Activated T-helper 1 cell treated with anti-CD3 and anti-CD28 coated beads, Interleukin-12 subunit alpha, Interleukin-12 subunit beta, Interleukin-2, Interleukin-4 antibody, amounts not matched to agents 30 ng/mL and 10 ng/mL and 1 ng/mL, durations not matched to agents 14 hours and 24 hours and 36 hours (primary cell): Measurements from ENCODE around the gene SCN8A. TPM values are rescaled to one million over a fixed set of nuclear protein-coding genes. Genes with fewer than 3 reads are reported as not detected.
"Not testable (repeated sequence)": the region's sequence is repeated elsewhere in the genome, so short reads cannot be mapped to it uniquely, and the experiment has no call there.

ENCODE experiments used
- DNase-seq: peaks from one replicate; pipeline ENCODE4 v3.0.0; 2021; ENCODE audit warnings: low spot score
- H3K27ac Mint-ChIP-seq: one replicate; pipeline ENCODE4 v1.8.0; 2021; ENCODE audit warnings: mild to moderate bottlenecking, mixed read lengths
- H3K27me3 Mint-ChIP-seq: one replicate; pipeline ENCODE4 v1.8.0; 2022; ENCODE audit warnings: mild to moderate bottlenecking, moderate library complexity, mixed read lengths; ENCODE audit not compliant: insufficient read depth
- H3K36me3 Mint-ChIP-seq: one replicate; pipeline ENCODE4 v1.8.0; 2021; ENCODE audit warnings: low read depth, mixed read lengths
- H3K4me1 Mint-ChIP-seq: one replicate; pipeline ENCODE4 v1.8.0; 2021; ENCODE audit warnings: low read depth, mixed read lengths
- H3K4me3 Mint-ChIP-seq: one replicate; pipeline ENCODE4 v1.8.0; 2021; ENCODE audit warnings: mild to moderate bottlenecking, moderate library complexity, mixed read lengths
- H3K9me3 Mint-ChIP-seq: one replicate; pipeline ENCODE4 v1.8.0; 2021; ENCODE audit warnings: mixed read lengths
- intact Hi-C: fragments of 100-400 bp; cut with micrococcal nuclease; formaldehyde crosslinking; loops from one replicate; pipeline ENCODE4 v1.15.1; 2024
- total RNA-seq: library from RNA; stranded (reverse); gene quantifications from 2 replicates; pipeline ENCODE4 v1.2.3, GENCODE V29; 2022

The SCN8A gene
- total RNA-seq, 1 donor from 2014 or later = 0.26 TPM

DNA sequence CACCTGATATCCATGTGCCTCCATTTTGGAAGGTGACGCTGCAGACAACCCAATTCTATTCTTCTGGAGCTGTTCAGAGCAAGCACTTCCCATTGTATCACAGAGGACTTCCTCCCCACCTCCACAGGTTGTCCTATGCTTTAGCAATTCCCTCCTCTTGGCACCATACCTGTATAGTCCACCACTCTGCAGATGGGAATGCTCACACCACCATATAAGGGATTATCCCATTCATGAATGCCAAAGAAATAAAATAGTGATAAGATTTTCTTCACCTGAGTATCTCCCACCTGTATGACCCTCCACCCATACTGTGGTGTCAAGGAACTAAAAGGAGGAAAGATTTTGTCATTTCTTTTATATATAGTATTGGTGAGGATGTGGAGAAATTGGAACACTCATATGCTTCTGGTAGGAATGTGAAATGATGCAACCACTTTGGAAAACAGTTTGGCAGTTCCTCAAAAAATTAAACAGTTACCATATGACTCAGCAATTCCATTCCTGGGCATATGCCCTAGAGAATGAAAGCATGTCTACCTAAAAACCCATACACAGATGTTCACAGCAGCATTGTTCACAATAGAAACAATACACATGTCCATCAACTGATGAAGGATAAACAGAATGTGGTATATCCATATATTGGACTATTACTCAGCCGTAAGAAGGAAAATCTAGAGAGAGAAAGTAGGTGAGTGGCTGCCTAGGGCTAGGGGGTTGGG, 182.3 kb downstream of the SCN8A start:
- intact Hi-C loops = no loop called here
- no peaks in the 10 kb centered on the region for H3K36me3 Mint-ChIP-seq
- H3K4me1 Mint-ChIP-seq = no peaks in the 10 kb centered on the region
- H3K9me3 Mint-ChIP-seq = no peaks in the 10 kb centered on the region
- H3K27ac Mint-ChIP-seq = no peak overlapping the region
- no peak for DNase-seq
- H3K27me3 Mint-ChIP-seq = peaks cover 14% of the 10 kb centered on the region
- H3K4me3 Mint-ChIP-seq = no peak overlapping the region

DNA sequence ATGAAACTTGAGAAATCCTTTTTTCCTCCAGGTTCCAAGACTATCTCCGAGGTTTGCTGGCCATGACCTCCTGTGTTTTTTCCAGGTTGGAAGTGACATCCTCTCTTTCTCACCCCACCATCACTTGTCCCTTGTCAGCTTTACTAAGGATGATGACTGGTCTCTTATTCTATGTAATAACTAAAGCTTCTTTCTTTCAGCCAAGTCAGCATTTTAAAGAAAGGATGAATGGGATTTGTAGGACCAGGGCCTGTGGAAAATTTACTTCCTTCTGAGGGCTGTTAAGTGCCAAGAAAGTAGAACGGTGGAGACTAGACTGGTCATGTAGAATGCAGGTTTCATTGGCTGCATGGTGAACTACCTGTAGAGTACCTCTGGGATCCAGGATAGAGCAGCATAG, 183.9 kb downstream of the SCN8A start:
- H3K9me3 Mint-ChIP-seq = no peaks in the 10 kb centered on the region
- intact Hi-C loops = no loop called here
- no peak for DNase-seq

GRCh38 chr12:51777457-51777856, 186.4 kb downstream of the SCN8A start:
- no peak overlapping the region for H3K4me3 Mint-ChIP-seq
- H3K36me3 Mint-ChIP-seq = no peaks in the 10 kb centered on the region
- H3K4me1 Mint-ChIP-seq = no peaks in the 10 kb centered on the region
- H3K9me3 Mint-ChIP-seq = no peaks in the 10 kb centered on the region
- H3K27me3 Mint-ChIP-seq = peaks cover 13% of the 10 kb centered on the region
- intact Hi-C loops = no loop called here
- no peak for DNase-seq
- no peak overlapping the region for H3K27ac Mint-ChIP-seq

More for the DNA sequence above, 183.9 kb downstream of the SCN8A start:
- H3K4me3 Mint-ChIP-seq = no peak overlapping the region
- H3K27me3 Mint-ChIP-seq = peaks cover 14% of the 10 kb centered on the region
- no peaks in the 10 kb centered on the region for H3K4me1 Mint-ChIP-seq
- no peaks in the 10 kb centered on the region for H3K36me3 Mint-ChIP-seq
- H3K27ac Mint-ChIP-seq = no peak overlapping the region

DNA sequence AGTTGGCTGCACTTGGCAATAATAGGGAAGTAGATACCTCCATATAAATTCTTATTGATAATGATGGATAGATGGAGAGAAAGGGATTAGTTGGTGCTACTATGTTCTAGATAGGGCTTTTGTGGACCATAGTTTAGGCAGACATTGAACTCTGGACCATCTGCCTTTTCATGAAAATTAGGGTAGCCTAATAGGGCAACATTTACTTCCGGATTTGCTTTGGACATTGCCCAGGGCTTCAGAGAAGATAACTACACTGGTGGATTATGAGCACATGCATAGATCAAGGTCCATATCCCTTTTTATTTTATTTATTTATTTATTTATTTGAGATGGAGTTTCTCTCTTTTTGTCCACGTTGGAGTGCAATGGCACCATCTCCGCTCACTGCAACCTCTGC, 186.9 kb downstream of the SCN8A start:
- Mint-ChIP-seq H3K36me3 (no peaks in the 10 kb centered on the region), H3K4me1 (no peaks in the 10 kb centered on the region), H3K27ac (no peak overlapping the region), H3K9me3 (no peaks in the 10 kb centered on the region), H3K27me3 (peaks cover 14% of the 10 kb centered on the region), H3K4me3 (no peak overlapping the region)
- no peak for DNase-seq
- intact Hi-C loops = no loop called here

- intact Hi-C loops = no loop called here
- H3K4me3 Mint-ChIP-seq = no peak overlapping the region
- H3K27me3 Mint-ChIP-seq = peaks cover 12% of the 10 kb centered on the region
- H3K9me3 Mint-ChIP-seq = no peaks in the 10 kb centered on the region
- H3K27ac Mint-ChIP-seq = no peak overlapping the region
- no peaks in the 10 kb centered on the region for H3K4me1 Mint-ChIP-seq
- H3K36me3 Mint-ChIP-seq = no peaks in the 10 kb centered on the region
- DNase-seq = no peak
Observed at GRCh38 chr12:51779876-51780275, 188.8 kb downstream of the SCN8A start.

- intact Hi-C loops = no loop called here
- H3K9me3 Mint-ChIP-seq = no peaks in the 10 kb centered on the region
- no peak overlapping the region for H3K4me3 Mint-ChIP-seq
- no peak for DNase-seq
- peaks cover 5% of the 10 kb centered on the region for H3K27me3 Mint-ChIP-seq
- H3K4me1 Mint-ChIP-seq = no peaks in the 10 kb centered on the region
- H3K27ac Mint-ChIP-seq = no peak overlapping the region
- H3K36me3 Mint-ChIP-seq = no peaks in the 10 kb centered on the region
Observed at GRCh38 chr12:51784688-51785087, 193.7 kb downstream of the SCN8A start.

DNA sequence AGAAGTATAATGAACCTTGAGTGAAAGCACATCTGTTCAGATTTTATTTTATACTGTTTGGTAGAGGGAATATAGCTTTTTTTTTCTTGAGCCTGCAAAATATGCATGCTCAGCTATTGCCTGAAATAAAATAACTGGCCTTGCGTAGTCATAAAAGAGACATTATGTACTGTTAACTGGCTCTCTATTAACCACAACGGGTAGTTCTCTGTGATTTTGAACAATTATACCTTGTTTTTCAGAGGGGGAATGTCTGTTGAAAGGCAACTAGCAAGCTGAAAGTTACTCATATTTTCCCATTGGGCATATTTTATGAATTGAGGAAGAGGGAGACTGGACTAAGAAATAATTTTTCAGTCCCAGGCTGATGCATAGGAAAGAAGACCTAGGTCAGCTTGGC, 194.9 kb downstream of the SCN8A start:
- Mint-ChIP-seq H3K27me3 (peaks cover 5% of the 10 kb centered on the region), H3K4me1 (no peaks in the 10 kb centered on the region), H3K4me3 (no peak overlapping the region), H3K9me3 (no peaks in the 10 kb centered on the region), H3K36me3 (no peaks in the 10 kb centered on the region), H3K27ac (no peak overlapping the region)
- intact Hi-C loops = no loop called here
- no peak for DNase-seq

- no peak overlapping the region for H3K4me3 Mint-ChIP-seq
- no peak overlapping the region for H3K27ac Mint-ChIP-seq
- intact Hi-C loops = no loop called here
- H3K36me3 Mint-ChIP-seq = no peaks in the 10 kb centered on the region
- peaks cover 5% of the 10 kb centered on the region for H3K27me3 Mint-ChIP-seq
- H3K4me1 Mint-ChIP-seq = no peaks in the 10 kb centered on the region
- no peak for DNase-seq
- no peaks in the 10 kb centered on the region for H3K9me3 Mint-ChIP-seq
Observed at GRCh38 chr12:51788876-51789275, 197.8 kb downstream of the SCN8A start.

DNA sequence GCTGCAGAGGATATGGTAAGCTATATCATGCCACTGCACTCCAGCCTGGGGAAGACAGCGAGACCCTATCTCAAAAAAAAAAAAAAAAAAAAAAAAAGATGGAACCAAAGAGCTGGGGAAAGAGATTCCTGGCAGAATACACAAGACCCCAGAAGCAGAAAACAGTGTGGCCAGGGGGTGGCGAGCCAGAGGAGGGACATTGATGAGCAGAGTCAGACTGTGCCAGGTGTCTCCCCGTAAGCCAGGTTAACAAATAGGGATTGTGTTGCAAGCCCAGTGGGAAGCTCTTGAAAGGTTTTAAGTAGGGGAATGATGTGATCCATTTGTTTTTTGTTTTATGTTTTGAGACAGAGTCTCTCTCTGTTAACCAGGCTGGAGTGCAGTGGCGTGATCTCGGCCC, 201.4 kb downstream of the SCN8A start:
- Mint-ChIP-seq H3K27ac (no peak overlapping the region), H3K9me3 (no peaks in the 10 kb centered on the region), H3K4me3 (no peak overlapping the region), H3K27me3 (peaks cover 5% of the 10 kb centered on the region), H3K4me1 (no peaks in the 10 kb centered on the region), H3K36me3 (no peaks in the 10 kb centered on the region)
- intact Hi-C loops = no loop called here
- no peak for DNase-seq

GRCh38 chr12:51793201-51793600, 202.2 kb downstream of the SCN8A start:
- peaks cover 5% of the 10 kb centered on the region for H3K27me3 Mint-ChIP-seq
- H3K36me3 Mint-ChIP-seq = no peaks in the 10 kb centered on the region
- DNase-seq = no peak
- intact Hi-C loops = no loop called here
- no peak overlapping the region for H3K4me3 Mint-ChIP-seq
- H3K4me1 Mint-ChIP-seq = no peaks in the 10 kb centered on the region
- H3K27ac Mint-ChIP-seq = no peak overlapping the region
- no peaks in the 10 kb centered on the region for H3K9me3 Mint-ChIP-seq

GRCh38 chr12:51797301-51797700, 206.3 kb downstream of the SCN8A start:
- Mint-ChIP-seq H3K27me3 (peaks cover 2% of the 10 kb centered on the region), H3K27ac (no peak overlapping the region), H3K4me3 (no peak overlapping the region), H3K4me1 (no peaks in the 10 kb centered on the region), H3K9me3 (no peaks in the 10 kb centered on the region), H3K36me3 (no peaks in the 10 kb centered on the region)
- intact Hi-C loops = no loop called here
- no peak for DNase-seq

GRCh38 chr12:51798051-51798450, 207.0 kb downstream of the SCN8A start:
- H3K27me3 Mint-ChIP-seq, H3K36me3 Mint-ChIP-seq, intact Hi-C loops, H3K27ac Mint-ChIP-seq, DNase-seq, H3K9me3 Mint-ChIP-seq, H3K4me1 Mint-ChIP-seq, H3K4me3 Mint-ChIP-seq: not testable (repeated sequence)

DNA sequence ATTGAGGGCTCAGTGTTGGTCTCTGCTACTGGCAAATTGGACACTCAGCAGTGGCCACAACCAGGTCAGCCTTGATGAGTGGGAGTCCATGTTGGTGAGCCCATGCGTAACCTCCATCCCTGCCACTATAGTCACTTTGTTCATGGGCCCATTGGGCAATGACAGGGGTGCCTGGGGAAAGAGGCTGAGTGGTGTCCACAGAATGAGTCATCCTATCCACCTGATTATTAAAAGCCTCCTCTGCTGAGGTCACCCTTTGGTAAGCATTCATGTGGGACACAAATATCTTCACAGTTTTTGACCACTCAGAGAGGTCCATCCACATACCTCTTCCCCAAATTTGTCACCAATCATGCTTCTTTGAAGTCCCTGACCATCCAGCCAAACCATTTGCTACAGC, 207.5 kb downstream of the SCN8A start:
- Mint-ChIP-seq H3K4me3 (no peak overlapping the region), H3K27ac (no peak overlapping the region), H3K27me3 (peaks cover 3% of the 10 kb centered on the region), H3K9me3 (no peaks in the 10 kb centered on the region), H3K4me1 (no peaks in the 10 kb centered on the region), H3K36me3 (no peaks in the 10 kb centered on the region)
- no peak for DNase-seq
- intact Hi-C loops = no loop called here

DNA sequence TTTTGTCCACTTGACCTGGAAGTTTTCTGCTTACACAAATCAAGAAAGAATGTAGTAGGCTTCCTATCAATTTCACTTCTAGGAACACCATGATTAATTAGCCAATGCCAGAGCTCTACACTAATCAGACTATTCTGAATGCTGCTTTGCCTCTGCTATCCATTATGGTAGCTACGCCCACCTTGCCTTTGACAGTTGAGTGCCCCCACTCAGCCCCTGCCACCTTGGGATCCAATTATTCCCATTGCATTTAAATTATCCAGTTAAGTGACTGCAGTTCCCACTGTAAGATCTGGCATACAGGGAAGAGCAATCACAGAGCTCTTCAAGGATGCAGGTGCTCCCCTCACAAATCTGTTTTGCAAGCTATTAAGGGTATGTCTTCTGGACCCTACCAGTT, 210.0 kb downstream of the SCN8A start:
- Mint-ChIP-seq H3K27me3 (peaks cover 3% of the 10 kb centered on the region), H3K9me3 (no peaks in the 10 kb centered on the region), H3K27ac (no peak overlapping the region)

More for the DNA sequence above, 210.0 kb downstream of the SCN8A start:
- Mint-ChIP-seq H3K4me1 (no peaks in the 10 kb centered on the region), H3K36me3 (no peaks in the 10 kb centered on the region), H3K4me3 (no peak overlapping the region)
- no peak for DNase-seq
- intact Hi-C loops = no loop called here
